A673 (cell line): ENCODE measurements around the gene C3orf52. TPM values are rescaled to one million over a fixed set of nuclear protein-coding genes. Genes with fewer than 3 reads are reported as not detected.

Source experiments
- BruUV-seq: library from RNA; stranded (reverse); fragments of 400-500 nt; replicated peaks from 2 replicates; lab custom pipeline; 2021; lab: Mats Ljungman, UMichigan
- CTCF ChIA-PET: fragments of 300-600 bp; sonication (Branson Sonifier 250); formaldehyde crosslinking; loops from one replicate; lab custom pipeline; 2022; ENCODE audit warnings: antibody characterized with exemption; lab: Charles Lee
- POLR2A ChIA-PET: fragments of 300-600 bp; sonication (Branson Sonifier 250); formaldehyde crosslinking; loops from one replicate; lab custom pipeline; 2022; ENCODE audit warnings: antibody characterized with exemption; ENCODE audit not compliant: low non-redundant PET; lab: Charles Lee
- DNase-seq: peaks from one replicate; pipeline ENCODE4 v3.0.0-alpha.2; 2015; ENCODE audit warnings: low spot score
- H3K27ac ChIP-seq: fragments of 200-600 bp; sonication (generic); 2 replicates; pipeline ENCODE4 v1.5.1; 2016; ENCODE audit warnings: mixed run types, low read depth, mild to moderate bottlenecking, mixed read lengths, antibody characterized with exemption, low read length; ENCODE audit not compliant: poor library complexity, severe bottlenecking
- H3K27me3 ChIP-seq: fragments of 200-600 bp; sonication (generic); replicated peaks from 2 replicates; pipeline ENCODE4 v1.6.1; 2017; ENCODE audit warnings: mixed run types, low read depth, mild to moderate bottlenecking, mixed read lengths, antibody characterized with exemption, low read length; ENCODE audit not compliant: insufficient read depth, poor library complexity
- H3K36me3 ChIP-seq: fragments of 200-600 bp; sonication (generic); 2 replicates; pipeline ENCODE4 v1.6.1; 2016; ENCODE audit warnings: mixed run types, mild to moderate bottlenecking, mixed read lengths, antibody characterized with exemption, low read length; ENCODE audit not compliant: insufficient read depth, poor library complexity, severe bottlenecking
- H3K4me1 ChIP-seq: fragments of 200-600 bp; sonication (generic); 2 replicates; pipeline ENCODE4 v1.6.1; 2017; ENCODE audit warnings: mixed run types, mild to moderate bottlenecking, mixed read lengths, antibody characterized with exemption, low read length; ENCODE audit not compliant: insufficient read depth, poor library complexity, severe bottlenecking
- H3K4me3 ChIP-seq: fragments of 200-600 bp; sonication (generic); 2 replicates; pipeline ENCODE4 v1.5.1; 2016; ENCODE audit warnings: low read depth, mixed run types, mild to moderate bottlenecking, mixed read lengths, low read length; ENCODE audit not compliant: poor library complexity, severe bottlenecking
- H3K9me3 ChIP-seq: fragments of 200-600 bp; sonication (generic); 2 replicates; pipeline ENCODE4 v1.6.1; 2016; ENCODE audit warnings: mixed run types, low read depth, mild to moderate bottlenecking, mixed read lengths, antibody characterized with exemption, low read length; ENCODE audit not compliant: poor library complexity, severe bottlenecking
- CTCF ChIP-seq: fragments of 300-800, 200-600 bp; sonication (generic); conservative IDR thresholded peaks from 2 replicates; pipeline ENCODE4 v1.5.1; 2017; ENCODE audit warnings: low read depth, mild to moderate bottlenecking, antibody characterized with exemption, low read length, moderate library complexity, mixed read lengths
- EZH2 ChIP-seq: fragments of 200-600 bp; sonication (generic); IDR thresholded peaks from 2 replicates; pipeline ENCODE4 v1.6.1; 2017; ENCODE audit warnings: borderline replicate concordance, low read depth, mild to moderate bottlenecking, mixed read lengths, antibody characterized with exemption, low read length; ENCODE audit not compliant: poor library complexity, severe bottlenecking
- intact Hi-C: fragments of 100-400 bp; cut with micrococcal nuclease; formaldehyde crosslinking; loops from one replicate; pipeline ENCODE4 v1.10.0; 2022; ENCODE audit not compliant: unreplicated experiment
- total RNA-seq: library from RNA; stranded (reverse); gene quantifications from 2 replicates; pipeline ENCODE4 v1.2.3, GENCODE V29; 2021

Gene C3orf52
- total RNA-seq, 1 experiment from 2014 or later, result 0.73 TPM

GRCh38 chr3:112046599-112046998, 39.6 kb upstream of the C3orf52 start:
- DNase-seq, result no peak
- Histone ChIP-seq H3K27me3 (no peaks in the 10 kb centered on the region), H3K4me1 (no peaks in the 10 kb centered on the region), H3K36me3 (no peaks in the 10 kb centered on the region), H3K27ac (no peak overlapping the region), H3K9me3 (no peaks in the 10 kb centered on the region), H3K4me3 (no peak overlapping the region)
- POLR2A ChIA-PET, result no interaction called here
- intact Hi-C loops, result no loop called here
- no peak for TF ChIP-seq EZH2
- no peak for TF ChIP-seq CTCF
- CTCF ChIA-PET, result no interaction called here
- BruUV-seq, result no TSS peak

- Histone ChIP-seq H3K9me3 (no peaks in the 10 kb centered on the region), H3K4me1 (no peaks in the 10 kb centered on the region), H3K4me3 (no peak overlapping the region), H3K27ac (no peak overlapping the region), H3K27me3 (no peaks in the 10 kb centered on the region), H3K36me3 (no peaks in the 10 kb centered on the region)
- TF ChIP-seq CTCF (no peak), EZH2 (no peak)
- intact Hi-C loops, result no loop called here
- no peak for DNase-seq
- ChIA-PET CTCF (no interaction called here), POLR2A (no interaction called here)
- no TSS peak for BruUV-seq
These were observed 38.9 kb upstream of the C3orf52 start for GRCh38 chr3:112047264-112047663.

- intact Hi-C loops, result no loop called here
These were observed 37.3 kb upstream of the C3orf52 start for GRCh38 chr3:112048911-112049310.

More at GRCh38 chr3:112048911-112049310, 37.3 kb upstream of the C3orf52 start:
- no peak for TF ChIP-seq EZH2
- TF ChIP-seq CTCF, result no peak
- no peaks in the 10 kb centered on the region for H3K36me3 ChIP-seq
- H3K4me3 ChIP-seq, result no peak overlapping the region
- no peaks in the 10 kb centered on the region for H3K27me3 ChIP-seq
- CTCF ChIA-PET, result no interaction called here
- no peak for DNase-seq
- no peaks in the 10 kb centered on the region for H3K9me3 ChIP-seq
- POLR2A ChIA-PET, result no interaction called here
- no peaks in the 10 kb centered on the region for H3K4me1 ChIP-seq
- no peak overlapping the region for H3K27ac ChIP-seq
- BruUV-seq, result no TSS peak
